H9 (cell line): Measurements from ENCODE around the gene NDUFS2. TPM values are rescaled to one million over a fixed set of nuclear protein-coding genes. Genes with fewer than 3 reads are reported as not detected.

Source experiments
- DNase-seq: peaks from one replicate; pipeline ENCODE4 v3.0.0-alpha.2; 2017
- H2AFZ ChIP-seq: one replicate; pipeline ENCODE4 v1.6.1; 2013; ENCODE audit warnings: mild to moderate bottlenecking, low read length, control low read depth, moderate library complexity
- H2AK5ac ChIP-seq: 2 replicates; pipeline ENCODE4 v1.6.1; 2013; ENCODE audit warnings: low read length, control low read depth, mixed read lengths; ENCODE audit not compliant: insufficient read length
- H2BK120ac ChIP-seq: one replicate; pipeline ENCODE4 v1.6.1; 2013; ENCODE audit warnings: low read depth, mild to moderate bottlenecking, low read length, control low read depth, inconsistent platforms; ENCODE audit not compliant: poor library complexity, severe bottlenecking
- H2BK12ac ChIP-seq: 2 replicates; pipeline ENCODE4 v1.6.1; 2013; ENCODE audit warnings: low read length, control low read depth, mixed read lengths, low read depth; ENCODE audit not compliant: insufficient read length
- H2BK15ac ChIP-seq: 2 replicates; pipeline ENCODE4 v1.6.1; 2013; ENCODE audit warnings: low read depth, low read length, control low read depth
- H2BK20ac ChIP-seq: one replicate; pipeline ENCODE4 v1.6.1; 2013; ENCODE audit warnings: low read depth, mild to moderate bottlenecking, low read length, control low read depth, inconsistent platforms; ENCODE audit not compliant: poor library complexity, severe bottlenecking
- H2BK5ac ChIP-seq: 2 replicates; pipeline ENCODE4 v1.6.1; 2013; ENCODE audit warnings: low read length, control low read depth, mixed read lengths; ENCODE audit not compliant: insufficient read length
- H3K14ac ChIP-seq: 2 replicates; pipeline ENCODE4 v1.6.1; 2013; ENCODE audit warnings: low read length, control low read depth; ENCODE audit not compliant: insufficient read depth
- H3K18ac ChIP-seq: 2 replicates; pipeline ENCODE4 v1.6.1; 2013; ENCODE audit warnings: low read depth, mild to moderate bottlenecking, mixed read lengths, low read length, control low read depth; ENCODE audit not compliant: insufficient read length
- H3K23ac ChIP-seq: 2 replicates; pipeline ENCODE4 v1.6.1; 2013; ENCODE audit warnings: low read length, control low read depth, mixed read lengths, low read depth; ENCODE audit not compliant: insufficient read length
- H3K23me2 ChIP-seq: 2 replicates; pipeline ENCODE4 v1.6.1; 2013; ENCODE audit warnings: low read depth, mild to moderate bottlenecking, mixed read lengths, low read length, control low read depth; ENCODE audit not compliant: insufficient read length, poor library complexity, severe bottlenecking
- H3K27ac ChIP-seq: 2 replicates; pipeline ENCODE4 v1.5.1; 2013; ENCODE audit warnings: low read length, control low read depth, mixed read lengths, low read depth; ENCODE audit not compliant: insufficient read length
- H3K27me3 ChIP-seq: 2 replicates; pipeline ENCODE4 v1.6.1; 2013; ENCODE audit warnings: low read length, control low read depth, inconsistent platforms; ENCODE audit not compliant: insufficient read depth
- H3K4ac ChIP-seq: 2 replicates; pipeline ENCODE4 v1.6.1; 2013; ENCODE audit warnings: low read depth, mild to moderate bottlenecking, control low read depth, inconsistent platforms, low read length, moderate library complexity
- H3K4me1 ChIP-seq: 2 replicates; pipeline ENCODE4 v1.6.1; 2013; ENCODE audit warnings: low read length, control low read depth, inconsistent platforms; ENCODE audit not compliant: insufficient read depth
- H3K4me2 ChIP-seq: 2 replicates; pipeline ENCODE4 v1.6.1; 2013; ENCODE audit warnings: low read length, control low read depth, mixed read lengths; ENCODE audit not compliant: insufficient read length, insufficient read depth
- H3K56ac ChIP-seq: 2 replicates; pipeline ENCODE4 v1.6.1; 2013; ENCODE audit warnings: low read depth, mild to moderate bottlenecking, mixed read lengths, low read length, control low read depth; ENCODE audit not compliant: insufficient read length
- H3K79me1 ChIP-seq: 2 replicates; pipeline ENCODE4 v1.6.1; 2013; ENCODE audit warnings: low read depth, mild to moderate bottlenecking, moderate library complexity, low read length, control low read depth, inconsistent platforms; ENCODE audit not compliant: insufficient read depth, poor library complexity, severe bottlenecking
- H3K79me2 ChIP-seq: 2 replicates; pipeline ENCODE4 v1.6.1; 2013; ENCODE audit warnings: low read length, control low read depth, inconsistent platforms; ENCODE audit not compliant: insufficient read depth
- H3K9ac ChIP-seq: 2 replicates; pipeline ENCODE4 v1.6.1; 2013; ENCODE audit warnings: low read length, control low read depth, mixed read lengths; ENCODE audit not compliant: insufficient read length; ENCODE audit errors: extremely low read depth
- H3K9me3 ChIP-seq: one replicate; pipeline ENCODE4 v1.6.1; 2013; ENCODE audit warnings: low read depth, low read length, inconsistent platforms; ENCODE audit not compliant: control insufficient read depth
- H3T11ph ChIP-seq: one replicate; pipeline ENCODE4 v1.6.1; 2013; ENCODE audit warnings: mild to moderate bottlenecking, low read length, control low read depth, inconsistent platforms
- H4K20me1 ChIP-seq: one replicate; pipeline ENCODE4 v1.6.1; 2013; ENCODE audit not compliant: control insufficient read depth, insufficient read length, insufficient read depth
- H4K5ac ChIP-seq: 2 replicates; pipeline ENCODE4 v1.6.1; 2013; ENCODE audit warnings: low read depth, mild to moderate bottlenecking, mixed read lengths, low read length, control low read depth; ENCODE audit not compliant: insufficient read length
- H4K8ac ChIP-seq: replicated peaks from 2 replicates; pipeline ENCODE4 v1.6.1; 2013; ENCODE audit warnings: low read length, control low read depth, mixed read lengths, low read depth; ENCODE audit not compliant: insufficient read length
- H4K91ac ChIP-seq: 2 replicates; pipeline ENCODE4 v1.6.1; 2013; ENCODE audit warnings: low read depth, mild to moderate bottlenecking, moderate library complexity, mixed read lengths, low read length, control low read depth; ENCODE audit not compliant: insufficient read length
- H3K27ac Mint-ChIP-seq, 3 experiments: 2 replicates in 2 of 3; 3 replicates in 1 of 3; pipeline ENCODE4 v1.8.0; 2020 to 2021; ENCODE audit warnings: mixed read lengths in 3 of 3, mild to moderate bottlenecking in 1 of 3, moderate library complexity in 1 of 3
- H3K27me3 Mint-ChIP-seq: 2 replicates; pipeline ENCODE4 v1.8.0; 2021; ENCODE audit warnings: low read depth, mild to moderate bottlenecking, moderate library complexity, mixed read lengths
- H3K36me3 Mint-ChIP-seq, 3 experiments: 2 replicates in 2 of 3; 3 replicates in 1 of 3; pipeline ENCODE4 v1.8.0; 2020 to 2021; ENCODE audit warnings: low read depth in 3 of 3, mixed read lengths in 3 of 3; ENCODE audit not compliant: insufficient read depth in 1 of 3
- H3K4me1 Mint-ChIP-seq, 2 experiments: 2 replicates each; pipeline ENCODE4 v1.8.0; 2020; ENCODE audit warnings: mixed read lengths in 2 of 2
- H3K4me3 Mint-ChIP-seq, 2 experiments: 2 replicates in 1 of 2; 3 replicates in 1 of 2; pipeline ENCODE4 v1.8.0; 2020 to 2021; ENCODE audit warnings: mild to moderate bottlenecking in 2 of 2, mixed read lengths in 2 of 2, moderate library complexity in 1 of 2
- H3K9me3 Mint-ChIP-seq, 2 experiments: 2 replicates in 1 of 2; 3 replicates in 1 of 2; pipeline ENCODE4 v1.8.0; 2020; ENCODE audit warnings: mild to moderate bottlenecking in 2 of 2, mixed read lengths in 2 of 2, moderate library complexity in 1 of 2
- CTCF ChIP-seq: fragments of 200-600 bp; sonication (generic); conservative IDR thresholded peaks from 3 replicates; pipeline ENCODE4 v1.8.0; 2021; ENCODE audit warnings: antibody characterized with exemption, mild to moderate bottlenecking
- WGBS: extraction: QIAGEN DNeasy Blood & Tissue Kit; methylation state at CpG from one replicate; pipeline ENCODE4 v1.1.7; 2013; ENCODE audit warnings: missing lambda C conversion rate, low lambda C conversion rate, mixed read lengths; ENCODE audit not compliant: insufficient read length; ENCODE audit errors: extremely low coverage; 5-methylcytosine and 5-hydroxymethylcytosine counted together
- total RNA-seq: library from RNA; stranded (reverse); gene quantifications from 2 replicates; pipeline ENCODE4 v1.2.1, GENCODE V29; 2021

The NDUFS2 gene
- total RNA-seq, 1 experiment from 2014 or later = 84.5 TPM

DNA sequence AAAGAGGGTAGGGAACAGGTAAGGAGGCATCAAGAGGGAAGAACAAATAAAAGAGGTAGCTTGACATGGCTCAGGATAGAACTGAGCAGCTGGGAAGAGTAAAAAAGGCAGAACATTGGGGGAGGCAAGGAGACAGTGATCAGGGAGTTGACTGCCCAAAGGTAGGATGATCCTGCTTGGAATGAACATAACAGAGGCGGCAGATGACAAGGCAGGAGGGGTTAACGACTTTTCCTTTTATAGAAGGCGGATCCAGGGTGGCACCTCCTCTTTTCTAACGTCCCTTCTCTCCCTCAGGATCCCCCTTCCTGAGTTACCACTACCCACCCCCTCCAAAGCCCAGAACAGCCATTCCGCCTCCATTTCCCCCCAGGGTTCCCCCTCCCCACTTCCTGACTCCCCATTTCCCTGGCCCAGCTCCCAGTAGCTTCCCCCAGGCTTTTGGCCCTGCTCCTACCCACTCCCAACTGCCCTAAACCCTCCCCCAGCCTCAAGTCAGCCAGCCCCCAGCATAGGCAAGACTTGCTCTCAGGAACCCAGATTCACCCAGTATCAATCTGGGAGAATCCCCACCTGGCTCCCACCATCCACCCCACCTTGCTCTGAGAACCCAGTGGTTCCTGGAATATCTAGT lies 2.5 kb upstream of the NDUFS2 start:
- Histone ChIP-seq H2BK12ac (no peak overlapping the region), H2BK15ac (no peak overlapping the region), H3K56ac (no peak overlapping the region), H3K27ac (no peak overlapping the region), H2BK5ac (no peak overlapping the region), H3K4me2 (peak overlapping the region; percentile 27), H2AK5ac (no peak overlapping the region), H3K9ac (no peak overlapping the region), H2BK120ac (no peak overlapping the region), H3K23ac (no peak overlapping the region), H3T11ph (no peak overlapping the region), H3K23me2 (peaks cover 7% of the 10 kb centered on the region), H2AFZ (no peak overlapping the region), H4K8ac (no peak overlapping the region), H3K79me1 (no peaks in the 10 kb centered on the region), H3K27me3 (no peaks in the 10 kb centered on the region; the same call in 1 of the 2 replicates), H3K79me2 (no peaks in the 10 kb centered on the region), H3K9me3 (no peaks in the 10 kb centered on the region), H3K4me1 (peaks cover 24% of the 10 kb centered on the region), H4K5ac (no peak overlapping the region), H4K20me1 (no peaks in the 10 kb centered on the region), H3K14ac (no peak overlapping the region), H2BK20ac (no peak overlapping the region), H4K91ac (no peak overlapping the region), H3K4ac (no peak overlapping the region), H3K18ac (no peak overlapping the region)
- no peak for TF ChIP-seq CTCF
- no CpG with 5 or more reads among the region's 5 CpGs for WGBS
- Mint-ChIP-seq H3K27me3 (no peaks in the 10 kb centered on the region), H3K36me3 (peaks cover 9 to 22% (median 15%) of the 10 kb centered on the region in 3 experiments; a peak in 6 of 7 replicates), H3K4me3 (peak overlapping the region in 1 of 2 experiments; percentile 91; a peak in 3 of 5 replicates), H3K4me1 (peaks cover 57 to 68% of the 10 kb centered on the region in 2 experiments), H3K27ac (peak overlapping the region; percentile 86 to 99 (median 91)), H3K9me3 (no peaks in the 10 kb centered on the region; a peak in 1 of 5 replicates)
- DNase-seq = no peak
